ENCODE results near the gene GNG12. TPM values are rescaled to one million over a fixed set of nuclear protein-coding genes. Genes with fewer than 3 reads are reported as not detected.
A peak's percentile ranks its signal among the peaks of the same experiment; 100 is the strongest.

Gene GNG12
- total and polyA plus RNA-seq, 2 experiments from 2014 or later, result 265 to 309 TPM

GRCh38 chr1:67729872-67730271 is 103.4 kb downstream of the GNG12 start:
- no peaks in the 10 kb centered on the region for H3K9me3 ChIP-seq (ENCODE audit: low read depth)
- H3K9ac ChIP-seq, result no peak overlapping the region
- peaks cover 24% of the 10 kb centered on the region for H3K4me1 ChIP-seq (ENCODE audit: insufficient read depth)
- no peak overlapping the region for H3K4me3 ChIP-seq
- no peak overlapping the region for H3K27ac ChIP-seq
- no peak for DNase-seq
- in situ Hi-C loops (cut with MboI), result no loop called here
- no peaks in the 10 kb centered on the region for H3K27me3 ChIP-seq (replicated peaks; ENCODE audit: insufficient read depth)
- TF ChIP-seq EZH2phosphoT487 (IDR thresholded peaks at IDR 0.05; ENCODE audit: insufficient read depth, low read depth), result no peak
- TF ChIP-seq EZH2 (IDR thresholded peaks at IDR 0.05; ENCODE audit: insufficient read depth, poor library complexity, severe bottlenecking), result no peak
- 92 to 93% methylated on average over 2 of the region's 2 CpGs for WGBS, 2 experiments (ENCODE audit: low coverage in 1 of 2, low lambda C conversion rate in 2 of 2, missing lambda C conversion rate in 2 of 2)
- H3F3A ChIP-seq (ENCODE audit: insufficient read depth), result peaks cover 29% of the 10 kb centered on the region
- H3K9me2 ChIP-seq (ENCODE audit: insufficient read depth), result no peaks in the 10 kb centered on the region
- no peak overlapping the region for H3K4me2 ChIP-seq (ENCODE audit: unreplicated experiment)
- H3K79me2 ChIP-seq (ENCODE audit: insufficient read depth), result peaks cover 83% of the 10 kb centered on the region
- H2AFZ ChIP-seq, result no peak overlapping the region
- no peaks in the 10 kb centered on the region for H4K20me1 ChIP-seq (ENCODE audit: insufficient read depth)
- H3K36me3 ChIP-seq (ENCODE audit: low read depth), result no peaks in the 10 kb centered on the region

GRCh38 chr1:67726224-67726623 is 107.0 kb downstream of the GNG12 start:
- in situ Hi-C loops (cut with MboI), result no loop called here

GRCh38 chr1:67724928-67725560 is 108.2 kb downstream of the GNG12 start:
- Histone ChIP-seq H4K20me1 (ENCODE audit: insufficient read depth) (no peaks in the 10 kb centered on the region), H3K4me1 (ENCODE audit: insufficient read depth) (peaks cover 58% of the 10 kb centered on the region), H3K27ac (peak overlapping the region; percentile 65), H3K27me3 (replicated peaks; ENCODE audit: insufficient read depth) (no peaks in the 10 kb centered on the region), H3K36me3 (ENCODE audit: low read depth) (no peaks in the 10 kb centered on the region), H3K4me2 (ENCODE audit: unreplicated experiment) (peak overlapping the region; percentile 2), H3F3A (ENCODE audit: insufficient read depth) (peaks cover 71% of the 10 kb centered on the region), H3K9me2 (ENCODE audit: insufficient read depth) (no peaks in the 10 kb centered on the region), H3K9me3 (ENCODE audit: low read depth) (no peaks in the 10 kb centered on the region), H3K4me3 (no peak overlapping the region), H3K79me2 (ENCODE audit: insufficient read depth) (peaks cover 73% of the 10 kb centered on the region), H2AFZ (no peak overlapping the region), H3K9ac (no peak overlapping the region)
- in situ Hi-C loops (cut with MboI), result no loop called here
- TF ChIP-seq EZH2phosphoT487 (IDR thresholded peaks at IDR 0.05; ENCODE audit: insufficient read depth, low read depth), result no peak
- TF ChIP-seq EZH2 (IDR thresholded peaks at IDR 0.05; ENCODE audit: insufficient read depth, poor library complexity, severe bottlenecking), result no peak
- WGBS, 2 experiments (ENCODE audit: low coverage in 1 of 2, low lambda C conversion rate in 2 of 2, missing lambda C conversion rate in 2 of 2), result 31 to 33% methylated on average over 3 of the region's 3 CpGs
- peak; percentile 88 for DNase-seq

More at GRCh38 chr1:67726224-67726623, 107.0 kb downstream of the GNG12 start:
- no peaks in the 10 kb centered on the region for H3K27me3 ChIP-seq (replicated peaks; ENCODE audit: insufficient read depth)
- no peak overlapping the region for H2AFZ ChIP-seq
- H4K20me1 ChIP-seq (ENCODE audit: insufficient read depth), result no peaks in the 10 kb centered on the region
- peak overlapping the region; percentile 34 for H3K4me2 ChIP-seq (ENCODE audit: unreplicated experiment)
- no peaks in the 10 kb centered on the region for H3K36me3 ChIP-seq (ENCODE audit: low read depth)
- peak overlapping the region; percentile 65 for H3K27ac ChIP-seq
- no peaks in the 10 kb centered on the region for H3K9me3 ChIP-seq (ENCODE audit: low read depth)
- no peak overlapping the region; the same call in 1 of the 2 replicates for H3K9ac ChIP-seq
- H3F3A ChIP-seq (ENCODE audit: insufficient read depth), result peaks cover 64% of the 10 kb centered on the region
- H3K9me2 ChIP-seq (ENCODE audit: insufficient read depth), result no peaks in the 10 kb centered on the region
- peaks cover 73% of the 10 kb centered on the region for H3K79me2 ChIP-seq (ENCODE audit: insufficient read depth)
- no peak overlapping the region for H3K4me3 ChIP-seq
- DNase-seq, result peak; percentile 75
- peaks cover 58% of the 10 kb centered on the region for H3K4me1 ChIP-seq (ENCODE audit: insufficient read depth)
- no peak for TF ChIP-seq EZH2 (IDR thresholded peaks at IDR 0.05; ENCODE audit: insufficient read depth, poor library complexity, severe bottlenecking)
- TF ChIP-seq EZH2phosphoT487 (IDR thresholded peaks at IDR 0.05; ENCODE audit: insufficient read depth, low read depth), result no peak

GRCh38 chr1:67723620-67724019 is 109.6 kb downstream of the GNG12 start:
- H3K27me3 ChIP-seq (replicated peaks; ENCODE audit: insufficient read depth), result no peaks in the 10 kb centered on the region
- in situ Hi-C loops (cut with MboI), result no loop called here
- peak overlapping the region; percentile 63 for H3K4me2 ChIP-seq (ENCODE audit: unreplicated experiment)
- no peak overlapping the region for H2AFZ ChIP-seq
- TF ChIP-seq EZH2 (IDR thresholded peaks at IDR 0.05; ENCODE audit: insufficient read depth, poor library complexity, severe bottlenecking), result no peak
- TF ChIP-seq EZH2phosphoT487 (IDR thresholded peaks at IDR 0.05; ENCODE audit: insufficient read depth, low read depth), result 0 out of 2 replicates have a peak, but pooled peaks have one; percentile 46
- peaks cover 75% of the 10 kb centered on the region for H3F3A ChIP-seq (ENCODE audit: insufficient read depth)
- peaks cover 58% of the 10 kb centered on the region for H3K4me1 ChIP-seq (ENCODE audit: insufficient read depth)
- H3K9ac ChIP-seq, result peak overlapping the region; percentile 11
- no peak overlapping the region; the same call in 1 of the 2 replicates for H3K4me3 ChIP-seq
- H3K27ac ChIP-seq, result peak overlapping the region; percentile 65
- no peaks in the 10 kb centered on the region for H3K9me3 ChIP-seq (ENCODE audit: low read depth)
- DNase-seq, result peak; percentile 91
- 4 to 5% methylated on average over 2 of the region's 2 CpGs for WGBS, 2 experiments (ENCODE audit: low coverage in 1 of 2, low lambda C conversion rate in 2 of 2, missing lambda C conversion rate in 2 of 2)
- H4K20me1 ChIP-seq (ENCODE audit: insufficient read depth), result no peaks in the 10 kb centered on the region
- H3K36me3 ChIP-seq (ENCODE audit: low read depth), result no peaks in the 10 kb centered on the region
- H3K9me2 ChIP-seq (ENCODE audit: insufficient read depth), result no peaks in the 10 kb centered on the region
- peaks cover 73% of the 10 kb centered on the region for H3K79me2 ChIP-seq (ENCODE audit: insufficient read depth)
